ENCODE results near the gene ETFA. TPM values are rescaled to one million over a fixed set of nuclear protein-coding genes. Genes with fewer than 3 reads are reported as not detected.
"Not testable (repeated sequence)": the region's sequence is repeated elsewhere in the genome, so short reads cannot be mapped to it uniquely, and the experiment has no call there.

The ETFA gene
- total RNA-seq, 4 donors from 2014 or later = 89.9 to 144 (median 114) TPM

DNA sequence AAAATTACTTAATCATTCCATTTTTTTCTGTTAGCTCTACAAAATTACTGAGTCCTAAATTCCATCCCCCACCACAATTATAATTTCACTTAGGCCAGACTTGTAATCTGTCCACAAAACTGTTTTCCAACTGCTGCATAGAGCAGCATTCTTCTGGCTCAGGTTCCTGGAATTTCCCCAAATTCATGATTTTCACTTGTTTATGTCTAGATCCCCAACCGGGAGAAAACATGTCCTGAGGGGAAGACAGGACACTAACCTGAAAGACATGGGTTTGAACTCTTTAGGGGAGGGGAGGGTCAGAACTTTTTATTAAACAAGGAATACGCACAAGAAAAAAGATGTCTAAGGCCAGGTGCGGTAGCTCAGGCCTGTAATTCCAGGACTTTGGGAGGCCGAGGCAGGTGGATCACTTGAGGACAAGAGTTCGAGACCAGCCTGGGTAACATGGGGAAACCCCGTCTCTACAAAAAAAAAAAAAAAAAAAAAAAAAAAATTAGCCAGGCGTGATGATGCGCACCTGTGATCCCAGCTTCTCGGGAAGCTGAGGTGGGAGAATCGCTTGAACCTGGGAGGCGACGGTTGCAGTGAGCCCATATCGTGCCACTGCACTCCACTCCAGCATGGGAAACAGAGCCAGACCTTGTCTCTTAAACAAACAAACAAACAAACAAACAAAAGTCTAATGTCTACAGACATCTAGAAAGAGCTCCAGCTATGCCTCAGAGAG, 1.5 kb downstream of the ETFA start:
- DNase-seq (ENCODE audit: low spot score) (no peak), ATAC-seq (ENCODE audit: low FRiP score) (no peak)
- TF ChIP-seq, protein P1, sequence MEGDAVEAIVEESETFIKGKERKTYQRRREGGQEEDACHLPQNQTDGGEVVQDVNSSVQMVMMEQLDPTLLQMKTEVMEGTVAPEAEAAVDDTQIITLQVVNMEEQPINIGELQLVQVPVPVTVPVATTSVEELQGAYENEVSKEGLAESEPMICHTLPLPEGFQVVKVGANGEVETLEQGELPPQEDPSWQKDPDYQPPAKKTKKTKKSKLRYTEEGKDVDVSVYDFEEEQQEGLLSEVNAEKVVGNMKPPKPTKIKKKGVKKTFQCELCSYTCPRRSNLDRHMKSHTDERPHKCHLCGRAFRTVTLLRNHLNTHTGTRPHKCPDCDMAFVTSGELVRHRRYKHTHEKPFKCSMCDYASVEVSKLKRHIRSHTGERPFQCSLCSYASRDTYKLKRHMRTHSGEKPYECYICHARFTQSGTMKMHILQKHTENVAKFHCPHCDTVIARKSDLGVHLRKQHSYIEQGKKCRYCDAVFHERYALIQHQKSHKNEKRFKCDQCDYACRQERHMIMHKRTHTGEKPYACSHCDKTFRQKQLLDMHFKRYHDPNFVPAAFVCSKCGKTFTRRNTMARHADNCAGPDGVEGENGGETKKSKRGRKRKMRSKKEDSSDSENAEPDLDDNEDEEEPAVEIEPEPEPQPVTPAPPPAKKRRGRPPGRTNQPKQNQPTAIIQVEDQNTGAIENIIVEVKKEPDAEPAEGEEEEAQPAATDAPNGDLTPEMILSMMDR (IDR thresholded peaks at IDR 0.05) = no peak

DNA sequence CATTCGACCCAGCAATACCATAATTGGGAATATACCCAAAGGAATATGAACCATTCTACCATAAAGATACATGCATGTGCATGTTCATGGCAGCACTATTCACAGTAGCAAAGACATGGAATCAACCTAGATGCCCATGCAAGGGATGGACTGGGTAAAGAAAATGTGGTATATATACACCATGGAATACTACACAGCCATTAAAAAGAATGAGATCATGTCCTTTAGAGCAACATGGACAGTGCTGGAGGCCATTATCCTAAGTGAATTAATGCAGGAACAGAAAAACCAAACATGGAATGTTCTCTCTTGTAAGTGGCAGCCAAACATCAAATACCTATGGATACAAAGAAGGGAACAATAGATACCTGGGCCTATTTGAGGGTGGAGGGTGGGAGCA, 7.4 kb downstream of the ETFA start:
- DNase-seq (ENCODE audit: low spot score) = no peak
- TF ChIP-seq, protein P1 (IDR thresholded peaks at IDR 0.05) = no peak
- no peak for ATAC-seq (ENCODE audit: low FRiP score)

GRCh38 chr15:76299786-76300185, 11.5 kb downstream of the ETFA start:
- TF ChIP-seq, protein P1 (IDR thresholded peaks at IDR 0.05) = no peak
- ATAC-seq (ENCODE audit: low FRiP score) = no peak
- no peak for DNase-seq (ENCODE audit: low spot score)

GRCh38 chr15:76298986-76299385, 12.3 kb downstream of the ETFA start:
- DNase-seq (ENCODE audit: low spot score) (no peak), ATAC-seq (ENCODE audit: low FRiP score) (no peak)
- TF ChIP-seq, protein P1 (IDR thresholded peaks at IDR 0.05) = no peak

DNA sequence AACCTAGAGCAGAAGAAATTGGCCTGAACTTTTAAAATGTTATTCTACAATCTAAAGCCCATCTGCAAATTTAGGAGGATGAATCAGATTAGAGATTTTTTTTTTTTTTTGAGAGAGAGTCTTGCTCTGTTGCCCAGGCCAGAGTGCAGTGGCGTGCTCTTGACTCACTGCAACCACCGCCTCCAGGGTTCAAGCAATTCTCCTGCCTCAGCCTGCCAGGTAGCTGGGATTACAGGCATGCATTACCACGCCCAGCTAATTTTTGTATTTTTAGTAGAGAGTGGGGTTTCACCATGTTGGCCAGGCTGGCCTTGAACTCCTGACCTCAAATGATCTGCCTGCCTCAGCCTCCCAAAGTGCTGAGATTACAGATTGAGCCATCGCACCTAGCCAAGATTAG, 13.3 kb downstream of the ETFA start:
- DNase-seq (ENCODE audit: low spot score); ATAC-seq (ENCODE audit: low FRiP score): not testable (repeated sequence)

DNA sequence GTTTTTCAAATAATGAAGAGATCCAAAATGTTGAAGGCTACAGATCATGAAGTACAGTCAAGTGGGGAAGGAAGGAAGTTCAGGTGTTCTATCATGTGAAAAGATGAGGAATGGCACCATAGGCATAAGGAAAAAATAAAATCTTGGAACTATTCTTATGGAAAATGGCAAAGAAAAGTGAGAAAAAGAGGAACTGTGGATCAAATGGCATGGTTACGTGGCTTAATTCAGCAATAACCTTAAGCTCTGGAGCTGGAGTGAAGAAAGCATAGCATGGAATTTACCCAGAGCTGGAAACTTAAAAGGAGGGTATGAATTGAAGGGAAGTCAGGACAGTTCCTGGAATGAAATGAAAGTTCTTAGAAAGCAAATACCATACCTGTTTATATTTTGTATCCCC, 14.4 kb downstream of the ETFA start:
- ATAC-seq (ENCODE audit: low FRiP score) (no peak), DNase-seq (ENCODE audit: low spot score) (no peak)
- TF ChIP-seq, protein P1 (IDR thresholded peaks at IDR 0.05) = no peak

DNA sequence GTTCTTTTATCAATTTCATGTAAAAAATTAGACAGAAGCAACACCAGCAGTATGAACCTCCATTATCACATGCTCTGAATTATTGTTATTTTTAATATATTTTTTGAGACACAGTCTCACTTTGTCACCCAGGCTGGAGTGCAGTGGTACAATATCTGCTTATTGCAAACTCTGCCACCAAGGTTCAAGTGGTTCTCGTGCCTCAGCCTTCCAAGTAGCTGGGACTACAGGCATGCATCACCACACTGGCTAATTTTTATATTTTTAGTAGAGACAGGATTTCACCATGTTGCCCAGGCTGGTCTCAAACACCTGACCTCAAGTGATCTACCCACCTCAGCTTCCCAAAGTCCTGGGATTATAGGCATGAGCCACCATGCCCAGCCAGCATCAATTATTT, 16.8 kb downstream of the ETFA start:
- not testable (repeated sequence) for DNase-seq (ENCODE audit: low spot score); ATAC-seq (ENCODE audit: low FRiP score)

- no peak for DNase-seq (ENCODE audit: low spot score)
- TF ChIP-seq, protein P1 (IDR thresholded peaks at IDR 0.05) = no peak
- no peak for ATAC-seq (ENCODE audit: low FRiP score)
Measured at GRCh38 chr15:76293361-76293760, 17.9 kb downstream of the ETFA start.
